ENCODE results near the gene EGFL7.

GRCh38 chr9:136676297-136676794, 13.6 kb downstream of the EGFL7 start:
- TF ChIP-seq CTCF (IDR thresholded peaks at IDR 0.05), result no peak
- TF ChIP-seq POLR2A (IDR thresholded peaks at IDR 0.05), result no peak
